Lower leg skin (tissue), 3 donors: ENCODE results near the gene KIF13A.

Experiments used
- CTCF ChIP-seq, 3 donors: fragments of 450-650 bp; IDR thresholded peaks; one replicate each; pipeline ENCODE4 v1.5.1; 2016; ENCODE audit warnings: antibody characterized with exemption in 3 of 3, mild to moderate bottlenecking in 3 of 3, moderate library complexity in 2 of 3
- POLR2A ChIP-seq, 2 donors: fragments of 450-650 bp; IDR thresholded peaks; one replicate each; pipeline ENCODE4 v1.6.1; 2016 to 2017; ENCODE audit warnings: antibody characterized with exemption in 2 of 2, mild to moderate bottlenecking in 1 of 2, moderate library complexity in 1 of 2

- TF ChIP-seq CTCF (IDR thresholded peaks at IDR 0.05) (no peak), POLR2A (IDR thresholded peaks at IDR 0.05) (no peak)
Measured at GRCh38 chr6:17994019-17994418, 6.6 kb upstream of the KIF13A start.
